Measurements from ENCODE around the gene RIMBP2.

Gene RIMBP2

DNA sequence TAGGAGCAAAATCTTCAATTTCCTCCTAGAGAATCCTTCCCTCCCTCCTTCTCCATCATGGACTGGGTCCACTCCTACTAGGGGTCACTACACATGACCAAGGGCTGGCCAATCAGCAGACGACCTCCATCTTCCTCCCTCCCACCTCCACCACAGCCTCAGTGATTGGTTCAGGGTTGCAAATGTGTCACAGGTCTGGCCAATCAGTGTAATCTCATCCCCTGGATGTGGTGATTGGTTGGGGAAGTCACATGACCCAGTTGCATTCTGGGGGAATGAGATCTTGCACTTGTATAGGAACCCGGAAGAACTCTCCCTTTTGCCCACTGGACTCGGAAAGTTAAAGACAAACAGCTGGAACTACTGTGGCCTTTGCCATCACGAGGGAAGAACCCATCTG lies 209.3 kb downstream of the RIMBP2 start:
- DNase-seq (ENCODE audit: low spot score) = no peak

DNA sequence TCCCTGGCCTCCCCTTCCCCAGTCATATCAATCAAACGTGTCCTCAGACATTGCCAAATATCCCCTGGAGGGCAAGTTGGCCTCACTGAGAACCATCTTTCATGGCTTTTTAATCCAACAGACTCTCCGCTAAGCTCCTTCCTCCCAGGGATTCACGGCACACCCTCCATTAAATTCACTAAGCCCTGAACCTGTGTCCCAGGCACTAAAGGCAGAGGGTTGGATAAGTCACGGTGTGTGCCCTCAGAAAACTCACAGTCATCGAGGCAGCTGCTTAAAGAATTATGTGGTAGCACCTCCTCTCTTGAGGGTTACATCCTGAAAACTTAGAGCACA lies 211.3 kb downstream of the RIMBP2 start:
- DNase-seq (ENCODE audit: low spot score) = no peak

DNA sequence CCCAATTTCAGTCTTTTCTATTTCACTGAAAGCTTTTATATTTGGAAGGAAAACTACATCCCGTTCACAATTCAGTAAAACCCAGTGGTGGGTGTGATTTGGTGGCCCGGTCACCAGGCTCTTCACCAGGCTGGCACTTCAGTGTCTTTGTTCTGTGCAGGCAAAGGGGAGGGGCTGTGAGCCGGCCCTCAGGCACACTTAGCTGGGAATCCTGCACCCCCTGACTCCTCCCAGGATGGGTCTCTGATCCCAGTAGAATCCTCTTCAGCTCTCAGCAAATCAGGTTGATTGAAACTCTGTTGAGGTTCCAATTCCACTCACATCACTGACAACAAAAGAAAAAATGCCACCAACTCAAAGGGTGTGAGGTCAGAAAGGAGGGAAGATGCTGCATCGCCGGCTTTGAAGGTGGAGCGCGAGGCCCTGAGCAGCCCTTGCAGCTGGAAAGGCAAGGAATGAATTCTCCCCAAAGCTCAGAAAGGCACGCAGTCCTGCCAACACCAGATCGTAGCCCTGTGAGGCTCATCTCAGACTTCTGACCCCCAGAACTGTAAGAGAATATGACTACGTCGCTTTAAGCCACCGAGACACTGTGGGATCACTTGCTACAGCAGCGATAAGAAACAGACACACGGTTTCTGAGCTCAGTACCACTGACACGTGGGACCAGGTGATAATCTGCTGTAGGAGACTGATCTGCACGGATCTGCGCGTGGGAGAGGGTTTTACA lies 211.8 kb downstream of the RIMBP2 start:
- DNase-seq (ENCODE audit: low spot score) = no peak

DNA sequence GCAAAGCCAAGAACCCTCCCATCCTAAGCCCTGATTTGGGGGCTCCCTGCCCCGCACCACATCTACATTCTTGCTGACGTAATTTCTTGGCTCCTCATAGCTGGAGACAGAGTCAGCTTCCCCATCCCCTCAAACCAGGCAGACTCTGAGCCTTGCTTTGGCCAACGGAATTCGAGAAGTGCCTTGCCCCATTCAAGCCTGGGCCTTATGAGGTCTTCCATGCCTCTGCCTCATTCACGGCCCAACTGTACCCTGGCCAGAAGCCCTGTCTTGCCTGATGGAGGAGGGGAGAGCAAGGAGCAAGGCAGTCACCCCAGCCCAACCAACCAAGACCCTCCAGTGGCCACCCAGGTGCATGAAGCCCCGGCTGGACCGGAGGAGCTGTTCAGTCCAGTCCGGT lies 214.3 kb downstream of the RIMBP2 start:
- no peak for DNase-seq (ENCODE audit: low spot score)

DNA sequence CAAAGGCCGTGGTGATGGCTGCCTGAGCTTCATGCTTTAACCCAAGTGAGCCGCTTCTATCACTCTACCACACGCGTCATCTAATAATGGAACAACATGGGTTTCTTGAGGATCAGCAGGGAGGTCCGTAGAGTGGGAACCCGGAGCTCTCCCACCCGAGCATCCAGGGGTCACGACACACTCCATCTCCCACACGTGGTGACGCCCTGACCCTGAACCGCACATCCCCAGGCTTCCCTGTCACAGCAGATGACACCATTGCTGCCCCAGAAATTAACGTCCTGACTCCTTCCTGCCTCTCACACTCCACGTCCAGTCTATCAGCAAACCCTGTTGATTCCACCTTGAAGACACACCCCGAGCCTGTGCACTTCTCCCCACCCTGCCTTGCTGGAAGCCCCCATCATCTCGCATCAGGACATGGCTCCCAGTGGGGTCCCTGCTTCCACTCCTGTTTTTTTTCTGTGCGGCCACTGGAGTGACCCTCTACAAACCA lies 215.2 kb downstream of the RIMBP2 start:
- no peak for DNase-seq (ENCODE audit: low spot score)

DNA sequence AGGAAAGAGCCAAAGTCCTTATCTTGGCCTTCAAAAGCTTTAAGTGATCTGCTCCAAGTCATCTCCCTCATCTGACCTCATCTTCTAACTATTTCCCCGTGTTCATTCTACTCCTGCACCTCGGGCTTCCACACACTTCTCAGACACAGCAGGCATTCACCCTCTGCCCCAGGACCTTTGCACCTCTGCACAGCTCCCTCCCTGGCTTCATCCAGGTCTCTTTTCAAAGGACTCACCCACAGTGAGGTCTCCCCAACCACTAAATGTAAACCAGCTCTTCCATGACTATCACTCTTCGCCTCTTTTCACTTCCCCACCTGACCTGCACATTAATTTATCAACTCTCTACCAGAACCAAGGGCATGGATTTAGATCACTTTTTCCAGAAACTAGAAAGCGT lies 216.6 kb downstream of the RIMBP2 start:
- DNase-seq (ENCODE audit: low spot score) = no peak

DNA sequence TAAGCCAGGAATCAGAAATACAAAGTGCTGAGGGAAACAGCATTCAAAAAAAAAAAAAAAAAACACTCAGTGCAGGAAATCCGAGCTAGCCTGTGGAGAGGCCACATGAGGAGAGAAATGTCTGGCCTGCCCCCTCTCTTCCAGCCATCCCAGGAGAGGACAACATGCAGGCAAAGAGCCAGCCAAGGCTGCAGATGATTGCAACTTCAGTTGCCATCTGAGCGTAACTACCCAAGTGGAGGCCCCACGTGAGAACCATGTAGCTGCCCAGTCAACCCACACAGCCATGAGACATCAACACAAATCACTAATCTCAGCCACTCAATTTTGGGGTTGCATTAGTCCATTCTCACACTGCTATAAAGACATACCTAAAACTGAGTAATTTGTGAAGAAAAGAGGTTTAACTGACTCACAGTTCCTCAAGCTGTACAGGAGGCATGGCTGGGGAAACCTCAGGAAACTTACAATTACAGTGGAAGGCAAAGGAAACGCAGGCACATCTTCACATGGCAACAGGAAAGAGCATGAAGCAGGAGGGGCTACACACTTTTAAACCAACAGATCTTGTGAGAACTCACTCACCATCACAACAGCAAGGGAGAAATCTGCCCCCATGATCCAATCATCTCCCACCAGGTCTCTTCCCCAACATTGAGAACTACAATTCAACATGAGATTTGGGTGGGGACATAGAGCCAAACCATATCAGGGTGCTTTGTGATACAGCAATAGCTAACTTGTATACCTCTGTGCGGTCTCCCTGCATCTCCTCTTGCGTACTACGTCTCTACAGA lies 217.3 kb downstream of the RIMBP2 start:
- no peak for DNase-seq (ENCODE audit: low spot score)

DNA sequence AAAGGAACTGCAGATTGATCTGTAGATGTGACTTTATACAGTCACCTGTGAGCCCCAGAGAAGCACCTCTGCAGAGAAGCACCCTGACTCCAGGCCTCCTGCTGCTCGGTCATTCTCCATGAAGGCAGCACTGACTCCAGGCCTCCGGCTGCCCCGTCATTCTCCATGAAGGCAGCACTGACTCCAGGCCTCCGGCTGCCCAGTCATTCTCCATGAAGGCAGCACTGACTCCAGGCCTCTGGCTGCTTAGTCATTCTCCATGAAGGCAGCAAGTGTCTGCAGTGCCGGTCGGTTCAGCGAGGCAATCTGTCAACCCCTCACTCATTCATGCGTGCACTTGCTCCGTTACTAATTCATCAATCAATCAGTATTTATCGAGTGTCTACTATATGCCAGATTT lies 218.1 kb downstream of the RIMBP2 start:
- no peak for DNase-seq (ENCODE audit: low spot score)

DNA sequence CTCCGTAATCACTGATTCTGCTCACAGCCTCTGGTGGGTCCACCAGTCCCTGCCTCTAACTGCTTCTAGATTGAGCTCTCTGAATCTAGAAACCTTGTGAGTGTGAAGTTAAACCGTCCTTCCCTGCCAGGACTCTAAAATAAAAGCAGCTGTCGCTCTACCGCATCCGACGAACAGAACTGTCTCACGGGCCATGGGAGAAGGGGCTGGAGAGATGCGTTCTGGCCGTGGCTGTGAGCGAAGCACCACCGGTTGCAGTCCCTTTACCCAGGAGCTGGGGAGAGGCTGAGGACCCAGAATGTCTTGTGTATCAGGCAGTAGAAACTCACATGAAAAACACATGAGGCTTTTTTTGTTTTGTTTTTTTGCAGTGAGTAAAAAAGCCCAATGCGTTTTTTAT lies 218.8 kb downstream of the RIMBP2 start:
- DNase-seq (ENCODE audit: low spot score) = no peak

DNA sequence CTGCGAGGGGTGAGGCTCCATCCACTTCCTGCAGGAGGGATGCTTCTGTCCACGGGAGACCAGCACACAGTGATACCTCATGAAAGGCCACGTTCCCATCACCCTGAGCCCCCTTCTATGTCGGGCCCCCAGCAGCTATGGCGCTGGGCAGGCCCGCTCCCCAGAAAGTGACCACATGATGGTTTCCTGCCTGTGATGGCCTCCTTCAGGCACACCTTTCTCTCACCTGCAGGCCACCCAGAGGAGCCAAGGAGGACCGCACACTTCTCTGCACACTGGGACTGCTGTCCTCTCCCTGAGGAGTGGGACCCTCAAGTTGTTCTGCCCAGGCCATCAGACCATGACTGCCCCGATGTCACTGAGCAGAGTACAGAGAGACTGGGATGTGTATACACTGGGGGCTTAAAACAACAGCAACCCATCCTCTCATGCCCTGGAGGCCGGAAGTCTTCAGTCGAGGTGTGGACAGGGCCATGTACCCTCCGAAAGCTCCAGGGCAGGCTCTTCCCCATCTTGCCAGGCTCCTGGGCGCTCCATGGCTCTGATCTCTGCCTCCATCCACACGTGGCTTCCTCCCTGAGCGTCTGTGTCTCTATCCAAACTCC lies 219.5 kb downstream of the RIMBP2 start:
- DNase-seq (ENCODE audit: low spot score) = no peak

DNA sequence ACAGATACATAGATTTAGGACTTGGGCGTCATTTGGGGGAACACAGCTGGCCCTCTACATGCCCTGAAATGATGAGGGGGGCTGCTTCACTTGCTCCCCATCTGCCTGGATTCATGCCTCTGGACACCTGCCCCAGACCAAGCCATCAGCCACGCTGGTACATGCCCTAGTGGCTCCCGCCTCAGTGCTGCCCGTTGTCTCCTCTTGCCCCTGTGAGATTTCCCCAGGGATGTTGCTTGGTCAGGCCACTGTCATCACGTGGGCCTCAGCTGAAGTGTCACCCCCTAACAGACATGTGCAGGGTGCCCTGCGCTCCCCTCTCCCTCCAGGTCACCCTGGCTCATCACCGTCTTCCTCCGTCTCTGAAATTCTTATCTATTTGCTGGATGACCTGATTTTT lies 220.9 kb downstream of the RIMBP2 start:
- no peak for DNase-seq (ENCODE audit: low spot score)

DNA sequence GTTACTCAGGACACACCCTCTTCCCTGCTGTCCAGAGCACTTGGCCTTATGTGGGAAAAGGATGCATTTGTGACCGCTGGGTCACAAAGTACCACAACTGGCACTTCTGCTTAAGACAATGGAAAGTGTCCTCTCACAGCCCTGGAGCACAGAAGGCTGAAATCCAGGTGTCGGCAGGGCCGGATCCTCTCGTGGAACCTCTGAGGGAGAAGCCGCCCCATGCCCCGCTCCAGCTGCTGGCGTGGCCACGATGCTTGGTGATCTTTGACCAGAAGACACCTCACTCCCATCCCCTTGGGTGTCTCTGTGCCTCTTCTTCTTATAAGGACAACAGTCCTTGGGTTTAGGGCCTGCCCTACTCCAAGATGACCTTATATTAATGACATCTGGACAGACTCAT lies 221.4 kb downstream of the RIMBP2 start:
- DNase-seq (ENCODE audit: low spot score) = no peak

DNA sequence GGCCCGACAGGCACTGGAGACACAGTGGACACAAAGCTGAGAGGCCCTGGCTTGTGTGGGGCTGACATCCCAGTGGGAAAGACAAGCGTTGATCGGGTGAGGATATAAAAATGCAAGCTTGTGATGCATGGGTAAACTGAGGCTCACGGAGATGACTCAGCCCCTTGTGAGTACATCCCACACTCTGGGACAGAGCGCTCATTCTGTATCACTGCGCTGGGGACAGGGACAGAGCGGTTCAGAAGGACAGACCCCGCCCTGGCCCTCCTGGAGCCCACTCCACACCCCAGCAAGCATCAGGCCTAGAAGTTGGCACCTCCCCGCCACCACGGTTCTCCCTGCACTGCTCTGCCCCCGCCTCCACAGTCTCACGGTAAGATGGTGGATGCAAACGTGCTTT lies 222.1 kb downstream of the RIMBP2 start:
- no peak for DNase-seq (ENCODE audit: low spot score)

DNA sequence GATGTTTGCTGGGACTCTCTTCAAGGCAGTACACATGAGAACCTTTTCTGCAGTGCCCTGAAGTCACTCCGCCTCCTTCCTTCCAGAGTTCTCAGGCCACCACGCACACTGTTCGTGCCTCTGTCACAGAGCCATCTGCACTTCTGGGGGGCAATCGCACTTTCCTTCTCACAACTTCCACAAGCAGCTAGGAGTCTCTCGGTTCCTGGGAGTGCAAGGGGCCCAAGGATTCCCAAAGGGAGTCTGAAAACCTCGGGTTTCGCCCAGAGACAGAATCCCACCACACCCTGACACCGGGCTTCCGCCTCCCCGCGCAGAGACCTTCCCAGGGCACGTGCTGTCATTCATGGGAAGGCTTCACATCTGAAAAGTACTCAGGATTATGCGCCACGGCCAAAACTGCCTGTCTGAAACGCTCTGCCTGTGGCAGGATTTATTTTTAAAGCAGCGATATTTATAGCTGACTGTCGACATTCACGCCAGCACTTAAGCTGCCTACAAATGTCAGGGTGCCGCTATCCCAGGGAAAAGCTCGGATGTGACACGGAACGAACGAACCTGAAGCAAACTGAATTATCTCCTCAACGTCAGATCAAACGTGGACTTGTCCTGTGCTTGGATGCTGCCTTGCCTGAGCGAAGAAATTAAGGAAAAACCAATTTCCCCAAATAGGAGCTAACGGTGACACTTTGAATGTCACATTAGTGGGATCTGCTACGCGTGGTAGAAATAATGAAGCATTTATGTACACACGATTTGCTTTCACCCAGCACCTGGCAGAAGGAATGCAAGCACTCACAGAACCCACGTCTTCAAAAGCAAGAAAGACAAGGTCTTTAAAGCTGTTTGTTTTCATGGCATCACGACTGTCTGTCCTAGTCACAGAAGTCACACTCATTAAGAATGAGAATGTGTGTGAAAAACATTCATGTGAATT lies 224.4 kb downstream of the RIMBP2 start:
- DNase-seq (ENCODE audit: low spot score) = no peak

DNA sequence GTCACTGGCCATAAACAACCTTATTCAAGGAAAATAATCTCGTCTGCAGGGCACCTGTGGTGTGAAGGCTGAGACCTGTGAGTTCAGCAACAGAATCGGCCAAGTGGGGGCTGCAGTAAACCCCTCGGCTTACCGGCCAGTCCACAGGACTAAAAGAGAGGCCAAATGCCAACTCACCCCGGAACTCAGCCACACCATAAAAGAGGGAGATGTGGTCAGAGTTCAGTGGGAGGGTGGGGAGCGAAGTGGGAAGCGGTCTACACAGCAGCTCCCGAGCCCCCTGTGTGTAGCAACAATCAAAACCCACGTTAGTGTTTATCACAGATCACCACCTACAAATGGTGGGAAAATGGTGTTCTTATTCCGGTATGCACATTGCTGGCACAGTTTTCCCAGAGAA lies 225.4 kb downstream of the RIMBP2 start:
- no peak for DNase-seq (ENCODE audit: low spot score)

DNA sequence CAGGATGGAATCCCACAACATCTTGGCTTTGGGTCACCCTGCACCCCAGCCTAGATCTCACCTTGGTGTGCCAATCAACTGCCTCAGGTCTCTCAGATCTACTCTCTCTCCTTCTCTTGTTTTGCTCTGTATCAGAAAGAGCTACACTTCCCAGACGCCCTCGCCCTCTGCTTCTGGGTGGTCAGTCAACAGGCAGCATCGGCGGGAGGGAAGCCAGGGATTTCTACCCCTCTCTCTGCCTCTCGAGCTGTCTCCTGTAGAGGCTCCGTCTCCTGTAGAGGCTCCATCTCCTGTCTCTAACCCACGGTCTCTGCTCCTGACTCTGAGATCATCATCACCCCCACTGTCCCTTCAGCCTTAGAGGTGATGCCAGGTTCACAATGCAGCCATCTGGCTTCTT lies 226.8 kb downstream of the RIMBP2 start:
- DNase-seq (ENCODE audit: low spot score) = no peak

DNA sequence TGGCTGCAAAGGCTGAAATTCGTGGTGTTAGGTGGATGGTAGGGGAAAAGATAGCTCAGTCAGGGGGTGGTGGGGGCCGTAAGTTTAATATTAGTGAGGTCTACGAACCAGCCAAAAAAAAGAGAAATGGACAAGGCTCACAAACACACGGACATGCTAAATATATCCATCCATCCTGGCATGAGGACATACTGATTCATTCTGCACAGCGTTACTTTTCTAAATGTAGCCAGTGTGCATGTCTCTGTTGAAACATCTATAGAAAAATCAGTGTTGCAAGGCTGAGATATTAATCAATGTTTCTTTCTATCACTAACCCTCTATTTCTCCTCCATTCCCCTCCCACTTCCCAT lies 227.8 kb downstream of the RIMBP2 start:
- no peak for DNase-seq (ENCODE audit: low spot score)

DNA sequence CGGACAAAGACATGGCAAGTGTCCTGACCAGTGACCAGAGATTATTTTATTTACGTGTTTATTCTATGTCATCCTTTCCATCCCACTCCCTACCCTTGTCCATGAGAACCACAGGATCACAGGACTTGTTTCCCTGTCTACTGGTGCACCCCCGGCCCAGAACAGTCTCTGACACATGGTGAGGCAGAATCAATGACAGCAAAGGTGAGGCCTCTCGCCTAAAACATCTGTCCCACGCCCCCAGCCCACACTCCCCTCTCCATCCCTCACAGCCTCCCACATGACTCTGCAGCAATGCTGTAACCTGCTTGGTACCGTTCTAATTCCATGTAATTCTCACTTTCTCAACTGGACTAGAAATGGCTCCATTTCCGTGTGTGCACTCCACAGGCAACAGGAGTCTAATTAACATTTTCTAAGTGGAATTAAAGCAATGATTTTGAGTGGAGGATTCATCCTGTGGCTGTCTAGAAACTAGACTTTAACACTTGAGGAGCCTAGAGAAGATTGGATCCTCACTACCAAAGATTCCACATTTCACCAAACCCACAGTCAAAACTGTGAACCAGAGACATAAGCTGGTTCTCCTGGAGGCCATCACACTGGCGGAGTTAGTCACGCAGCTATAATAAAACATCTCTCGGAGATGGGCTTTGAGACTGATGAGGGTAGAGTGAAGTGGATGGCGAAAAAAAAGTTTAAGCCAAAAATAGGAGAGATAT lies 228.3 kb downstream of the RIMBP2 start:
- no peak for DNase-seq (ENCODE audit: low spot score)

DNA sequence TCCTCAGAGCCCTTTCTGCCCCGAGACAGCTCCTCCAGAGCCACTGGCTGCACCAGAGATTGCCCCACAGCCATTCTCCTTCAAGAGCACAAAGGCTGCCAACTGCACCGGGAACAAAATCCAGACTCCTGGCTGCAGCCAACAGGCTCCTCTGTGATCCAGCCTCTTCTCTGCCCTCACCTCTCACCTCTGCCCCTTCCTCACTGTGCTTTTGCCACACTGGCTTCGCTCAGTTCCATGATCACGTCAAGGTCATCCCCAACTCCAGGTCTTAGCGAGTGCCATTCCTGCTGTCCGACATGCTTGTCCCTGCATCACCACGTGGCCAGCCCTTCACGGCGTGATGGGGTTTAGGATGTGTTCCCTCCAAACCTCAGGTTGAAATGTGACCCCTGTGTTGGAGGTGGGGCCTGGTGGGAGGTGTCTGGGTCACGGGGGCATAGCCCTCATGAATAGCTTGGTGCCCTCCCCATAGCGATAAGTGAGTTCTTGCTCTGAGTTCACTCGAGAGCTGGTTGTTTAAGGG lies 229.1 kb downstream of the RIMBP2 start:
- no peak for DNase-seq (ENCODE audit: low spot score)

DNA sequence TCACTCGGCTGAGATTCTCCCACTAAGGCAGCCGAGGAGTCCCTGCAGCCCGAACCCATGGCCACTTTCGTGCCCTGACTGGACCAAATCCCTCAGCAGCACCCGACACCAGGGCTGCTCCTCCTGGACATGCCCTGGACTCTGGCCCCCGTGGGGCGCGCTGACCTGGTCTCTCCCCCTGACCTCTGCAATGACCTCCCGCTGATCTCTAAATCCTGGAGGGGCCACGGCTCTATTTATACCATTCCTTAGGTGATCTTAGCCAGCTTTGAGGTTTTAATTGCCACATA lies 230.0 kb downstream of the RIMBP2 start:
- no peak for DNase-seq (ENCODE audit: low spot score)

DNA sequence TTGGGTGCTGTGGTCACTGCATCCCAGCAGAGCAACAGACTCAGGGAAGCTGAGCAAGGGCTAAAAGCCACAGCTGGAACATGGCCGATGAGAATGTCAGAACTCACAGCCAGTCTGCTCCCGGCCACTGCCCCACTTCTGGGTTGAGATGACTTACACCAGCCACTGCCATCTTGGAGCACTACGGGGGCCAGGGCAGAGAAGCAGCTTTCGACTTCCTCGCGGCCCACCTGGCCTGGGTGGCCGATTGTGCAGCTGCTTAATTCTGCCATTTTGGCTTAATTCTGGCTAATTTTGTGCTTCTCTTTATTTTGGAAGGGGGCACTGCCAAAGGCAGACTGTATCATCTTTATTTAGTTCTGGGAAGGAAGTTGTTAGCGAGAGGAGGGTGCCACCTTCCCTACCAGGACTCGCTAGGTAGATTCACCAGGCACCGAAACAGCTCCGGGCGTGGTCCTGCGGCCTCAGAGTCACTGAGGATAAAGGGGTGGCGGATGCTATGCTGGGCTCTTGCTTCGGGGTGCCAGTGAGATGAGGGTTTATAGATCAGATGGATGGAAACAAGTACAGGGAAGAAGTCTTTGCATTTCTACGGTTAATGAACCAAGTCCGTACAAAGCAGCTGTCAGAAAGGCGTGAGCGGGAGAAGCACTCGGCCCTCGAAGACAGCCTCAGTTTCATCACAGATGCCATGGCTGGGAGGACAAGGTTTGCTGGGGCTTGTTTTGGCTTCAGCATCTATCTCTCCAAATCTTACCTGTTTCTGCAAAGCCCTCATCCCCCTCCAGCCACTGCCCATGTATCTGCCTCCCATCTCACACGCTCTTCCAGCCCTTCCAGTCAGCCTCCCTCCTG lies 230.6 kb downstream of the RIMBP2 start:
- DNase-seq (ENCODE audit: low spot score) = no peak

Measured in germinal center (tissue), 1 donor.